ENCODE data around the gene CALN1. TPM values are rescaled to one million over a fixed set of nuclear protein-coding genes. Genes with fewer than 3 reads are reported as not detected.
"Not testable (repeated sequence)": the region's sequence is repeated elsewhere in the genome, so short reads cannot be mapped to it uniquely, and the experiment has no call there.

Gene CALN1
- total RNA-seq, 1 donor from 2014 or later = 0.52 TPM

GRCh38 chr7:72223351-72223750, 188.8 kb downstream of the CALN1 start:
- Histone ChIP-seq H3K4me1 (ENCODE audit: control insufficient read depth in 3 of 3, insufficient read depth in 3 of 3, low read length in 3 of 3) (no peaks in the 10 kb centered on the region), H3K36me3 (ENCODE audit: control insufficient read depth in 3 of 3, insufficient read depth in 3 of 3, low read length in 3 of 3) (no peaks in the 10 kb centered on the region), H3K27ac (ENCODE audit: low read depth, low read length) (no peak overlapping the region), H3K4me3 (ENCODE audit: low read length in 3 of 3) (no peak overlapping the region), H3K9me3 (ENCODE audit: control insufficient read depth in 3 of 3, low read length in 3 of 3) (peaks cover 0 to 3% (median 2%) of the 10 kb centered on the region in 3 donors), H3K27me3 (ENCODE audit: control insufficient read depth in 3 of 3, insufficient read depth in 3 of 3, low read length in 3 of 3) (no peaks in the 10 kb centered on the region), H3K9ac (ENCODE audit: low read depth in 1 of 3, low read length in 3 of 3) (no peak overlapping the region)

- H3K9ac ChIP-seq (ENCODE audit: low read depth in 1 of 3, low read length in 3 of 3) = no peak overlapping the region
- H3K27me3 ChIP-seq (ENCODE audit: control insufficient read depth in 3 of 3, insufficient read depth in 3 of 3, low read length in 3 of 3) = no peaks in the 10 kb centered on the region
- no peaks in the 10 kb centered on the region for H3K4me1 ChIP-seq (ENCODE audit: control insufficient read depth in 3 of 3, insufficient read depth in 3 of 3, low read length in 3 of 3)
- no peak overlapping the region for H3K27ac ChIP-seq (ENCODE audit: low read depth, low read length)
- no peaks in the 10 kb centered on the region for H3K36me3 ChIP-seq (ENCODE audit: control insufficient read depth in 3 of 3, insufficient read depth in 3 of 3, low read length in 3 of 3)
- H3K4me3 ChIP-seq (ENCODE audit: low read length in 3 of 3) = no peak overlapping the region
- H3K9me3 ChIP-seq (ENCODE audit: control insufficient read depth in 3 of 3, low read length in 3 of 3) = peaks cover 0 to 3% (median 0%) of the 10 kb centered on the region in 3 donors
These were observed 190.0 kb downstream of the CALN1 start for GRCh38 chr7:72222136-72222535.

- no peak overlapping the region for H3K4me3 ChIP-seq (ENCODE audit: low read length in 3 of 3)
- H3K36me3 ChIP-seq (ENCODE audit: control insufficient read depth in 3 of 3, insufficient read depth in 3 of 3, low read length in 3 of 3) = no peaks in the 10 kb centered on the region
- H3K4me1 ChIP-seq (ENCODE audit: control insufficient read depth in 3 of 3, insufficient read depth in 3 of 3, low read length in 3 of 3) = no peaks in the 10 kb centered on the region
- no peaks in the 10 kb centered on the region for H3K27me3 ChIP-seq (ENCODE audit: control insufficient read depth in 3 of 3, insufficient read depth in 3 of 3, low read length in 3 of 3)
- peaks cover 0 to 3% (median 0%) of the 10 kb centered on the region in 3 donors for H3K9me3 ChIP-seq (ENCODE audit: control insufficient read depth in 3 of 3, low read length in 3 of 3)
- no peak overlapping the region for H3K27ac ChIP-seq (ENCODE audit: low read depth, low read length)
- H3K9ac ChIP-seq (ENCODE audit: low read depth in 1 of 3, low read length in 3 of 3) = no peak overlapping the region
These were observed 192.6 kb downstream of the CALN1 start for GRCh38 chr7:72219500-72219899.

- no peaks in the 10 kb centered on the region for H3K9me3 ChIP-seq (ENCODE audit: control insufficient read depth in 3 of 3, low read length in 3 of 3)
- no peak overlapping the region for H3K9ac ChIP-seq (ENCODE audit: low read depth in 1 of 3, low read length in 3 of 3)
- H3K27ac ChIP-seq (ENCODE audit: low read depth, low read length) = no peak overlapping the region
- H3K4me1 ChIP-seq (ENCODE audit: control insufficient read depth in 3 of 3, insufficient read depth in 3 of 3, low read length in 3 of 3) = no peaks in the 10 kb centered on the region
- H3K27me3 ChIP-seq (ENCODE audit: control insufficient read depth in 3 of 3, insufficient read depth in 3 of 3, low read length in 3 of 3) = no peaks in the 10 kb centered on the region
- no peaks in the 10 kb centered on the region for H3K36me3 ChIP-seq (ENCODE audit: control insufficient read depth in 3 of 3, insufficient read depth in 3 of 3, low read length in 3 of 3)
- no peak overlapping the region for H3K4me3 ChIP-seq (ENCODE audit: low read length in 3 of 3)
These were observed 195.0 kb downstream of the CALN1 start for GRCh38 chr7:72217151-72217550.

GRCh38 chr7:72213769-72214168, 198.4 kb downstream of the CALN1 start:
- no peaks in the 10 kb centered on the region for H3K27me3 ChIP-seq (ENCODE audit: control insufficient read depth in 3 of 3, insufficient read depth in 3 of 3, low read length in 3 of 3)
- H3K4me1 ChIP-seq (ENCODE audit: control insufficient read depth in 3 of 3, insufficient read depth in 3 of 3, low read length in 3 of 3) = no peaks in the 10 kb centered on the region
- no peaks in the 10 kb centered on the region for H3K9me3 ChIP-seq (ENCODE audit: control insufficient read depth in 3 of 3, low read length in 3 of 3)
- H3K36me3 ChIP-seq (ENCODE audit: control insufficient read depth in 3 of 3, insufficient read depth in 3 of 3, low read length in 3 of 3) = no peaks in the 10 kb centered on the region
- H3K4me3 ChIP-seq (ENCODE audit: low read length in 3 of 3) = no peak overlapping the region
- no peak overlapping the region for H3K9ac ChIP-seq (ENCODE audit: low read depth in 1 of 3, low read length in 3 of 3)
- H3K27ac ChIP-seq (ENCODE audit: low read depth, low read length) = no peak overlapping the region

GRCh38 chr7:72213081-72213480, 199.1 kb downstream of the CALN1 start:
- Histone ChIP-seq H3K27ac (ENCODE audit: low read depth, low read length) (no peak overlapping the region), H3K27me3 (ENCODE audit: control insufficient read depth in 3 of 3, insufficient read depth in 3 of 3, low read length in 3 of 3) (no peaks in the 10 kb centered on the region), H3K36me3 (ENCODE audit: control insufficient read depth in 3 of 3, insufficient read depth in 3 of 3, low read length in 3 of 3) (no peaks in the 10 kb centered on the region), H3K9ac (ENCODE audit: low read depth in 1 of 3, low read length in 3 of 3) (no peak overlapping the region), H3K9me3 (ENCODE audit: control insufficient read depth in 3 of 3, low read length in 3 of 3) (no peaks in the 10 kb centered on the region), H3K4me1 (ENCODE audit: control insufficient read depth in 3 of 3, insufficient read depth in 3 of 3, low read length in 3 of 3) (no peaks in the 10 kb centered on the region), H3K4me3 (ENCODE audit: low read length in 3 of 3) (no peak overlapping the region)

- no peak overlapping the region for H3K9ac ChIP-seq (ENCODE audit: low read depth in 1 of 3, low read length in 3 of 3)
- no peaks in the 10 kb centered on the region for H3K36me3 ChIP-seq (ENCODE audit: control insufficient read depth in 3 of 3, insufficient read depth in 3 of 3, low read length in 3 of 3)
- no peak overlapping the region for H3K4me3 ChIP-seq (ENCODE audit: low read length in 3 of 3)
- no peaks in the 10 kb centered on the region for H3K27me3 ChIP-seq (ENCODE audit: control insufficient read depth in 3 of 3, insufficient read depth in 3 of 3, low read length in 3 of 3)
- H3K9me3 ChIP-seq (ENCODE audit: control insufficient read depth in 3 of 3, low read length in 3 of 3) = no peaks in the 10 kb centered on the region
- no peaks in the 10 kb centered on the region for H3K4me1 ChIP-seq (ENCODE audit: control insufficient read depth in 3 of 3, insufficient read depth in 3 of 3, low read length in 3 of 3)
- H3K27ac ChIP-seq (ENCODE audit: low read depth, low read length) = no peak overlapping the region
These were observed 201.0 kb downstream of the CALN1 start for GRCh38 chr7:72211175-72211574.

GRCh38 chr7:72209006-72209405, 203.1 kb downstream of the CALN1 start:
- H3K27me3 ChIP-seq (ENCODE audit: control insufficient read depth in 3 of 3, insufficient read depth in 3 of 3, low read length in 3 of 3); H3K9ac ChIP-seq (ENCODE audit: low read depth in 1 of 3, low read length in 3 of 3); H3K4me3 ChIP-seq (ENCODE audit: low read length in 3 of 3); H3K27ac ChIP-seq (ENCODE audit: low read depth, low read length); H3K36me3 ChIP-seq (ENCODE audit: control insufficient read depth in 3 of 3, insufficient read depth in 3 of 3, low read length in 3 of 3); H3K4me1 ChIP-seq (ENCODE audit: control insufficient read depth in 3 of 3, insufficient read depth in 3 of 3, low read length in 3 of 3); H3K9me3 ChIP-seq (ENCODE audit: control insufficient read depth in 3 of 3, low read length in 3 of 3): not testable (repeated sequence)

- Histone ChIP-seq H3K9me3 (ENCODE audit: control insufficient read depth in 3 of 3, low read length in 3 of 3) (no peaks in the 10 kb centered on the region), H3K27ac (ENCODE audit: low read depth, low read length) (no peak overlapping the region), H3K4me1 (ENCODE audit: control insufficient read depth in 3 of 3, insufficient read depth in 3 of 3, low read length in 3 of 3) (no peaks in the 10 kb centered on the region), H3K4me3 (ENCODE audit: low read length in 3 of 3) (no peak overlapping the region), H3K9ac (ENCODE audit: low read depth in 1 of 3, low read length in 3 of 3) (no peak overlapping the region), H3K36me3 (ENCODE audit: control insufficient read depth in 3 of 3, insufficient read depth in 3 of 3, low read length in 3 of 3) (no peaks in the 10 kb centered on the region), H3K27me3 (ENCODE audit: control insufficient read depth in 3 of 3, insufficient read depth in 3 of 3, low read length in 3 of 3) (no peaks in the 10 kb centered on the region)
These were observed 216.0 kb downstream of the CALN1 start for GRCh38 chr7:72196176-72196575.

- Histone ChIP-seq H3K27ac (ENCODE audit: low read depth, low read length) (no peak overlapping the region), H3K4me3 (ENCODE audit: low read length in 3 of 3) (no peak overlapping the region), H3K9ac (ENCODE audit: low read depth in 1 of 3, low read length in 3 of 3) (no peak overlapping the region), H3K4me1 (ENCODE audit: control insufficient read depth in 3 of 3, insufficient read depth in 3 of 3, low read length in 3 of 3) (no peaks in the 10 kb centered on the region), H3K27me3 (ENCODE audit: control insufficient read depth in 3 of 3, insufficient read depth in 3 of 3, low read length in 3 of 3) (no peaks in the 10 kb centered on the region), H3K36me3 (ENCODE audit: control insufficient read depth in 3 of 3, insufficient read depth in 3 of 3, low read length in 3 of 3) (no peaks in the 10 kb centered on the region), H3K9me3 (ENCODE audit: control insufficient read depth in 3 of 3, low read length in 3 of 3) (no peaks in the 10 kb centered on the region)
These were observed 221.2 kb downstream of the CALN1 start for GRCh38 chr7:72190919-72191318.

- H3K27me3 ChIP-seq (ENCODE audit: control insufficient read depth in 3 of 3, insufficient read depth in 3 of 3, low read length in 3 of 3) = no peaks in the 10 kb centered on the region
- H3K36me3 ChIP-seq (ENCODE audit: control insufficient read depth in 3 of 3, insufficient read depth in 3 of 3, low read length in 3 of 3) = no peaks in the 10 kb centered on the region
- H3K27ac ChIP-seq (ENCODE audit: low read depth, low read length) = no peak overlapping the region
- no peak overlapping the region for H3K4me3 ChIP-seq (ENCODE audit: low read length in 3 of 3)
- H3K4me1 ChIP-seq (ENCODE audit: control insufficient read depth in 3 of 3, insufficient read depth in 3 of 3, low read length in 3 of 3) = no peaks in the 10 kb centered on the region
- H3K9me3 ChIP-seq (ENCODE audit: control insufficient read depth in 3 of 3, low read length in 3 of 3) = no peaks in the 10 kb centered on the region
- no peak overlapping the region for H3K9ac ChIP-seq (ENCODE audit: low read depth in 1 of 3, low read length in 3 of 3)
These were observed 222.0 kb downstream of the CALN1 start for GRCh38 chr7:72190146-72190545.
